Upper lobe of left lung (tissue), 4 donors: Measurements from ENCODE around the gene DCDC2C.
A peak's percentile ranks its signal among the peaks of the same experiment; 100 is the strongest.

Experiments
- EP300 ChIP-seq, 4 donors: sonication (generic); formaldehyde crosslinking; IDR thresholded peaks; one replicate each; pipeline ENCODE4 v1.5.1; 2017; ENCODE audit warnings: antibody characterized with exemption in 4 of 4, control low read depth in 2 of 4
- POLR2A ChIP-seq, 4 donors: fragments of 450-650 bp; IDR thresholded peaks; one replicate each; pipeline ENCODE4 v1.5.1; 2016 to 2017; ENCODE audit warnings: antibody characterized with exemption in 4 of 4, mild to moderate bottlenecking in 2 of 4
- POLR2AphosphoS5 ChIP-seq, 2 donors: sonication (generic); formaldehyde crosslinking; IDR thresholded peaks; one replicate each; pipeline ENCODE4 v1.5.1; 2017; ENCODE audit warnings: antibody characterized with exemption in 2 of 2
- TF ChIP-seq, protein P1 (sequence below), 6 experiments: fragments of 450-650 bp in 4 of 6; fragments of 200-600 bp in 2 of 6; sonication (generic) in 2 of 6; IDR thresholded peaks; one replicate each; pipeline ENCODE4 v1.5.1; 2016 to 2019; ENCODE audit warnings: antibody characterized with exemption in 6 of 6

DNA sequence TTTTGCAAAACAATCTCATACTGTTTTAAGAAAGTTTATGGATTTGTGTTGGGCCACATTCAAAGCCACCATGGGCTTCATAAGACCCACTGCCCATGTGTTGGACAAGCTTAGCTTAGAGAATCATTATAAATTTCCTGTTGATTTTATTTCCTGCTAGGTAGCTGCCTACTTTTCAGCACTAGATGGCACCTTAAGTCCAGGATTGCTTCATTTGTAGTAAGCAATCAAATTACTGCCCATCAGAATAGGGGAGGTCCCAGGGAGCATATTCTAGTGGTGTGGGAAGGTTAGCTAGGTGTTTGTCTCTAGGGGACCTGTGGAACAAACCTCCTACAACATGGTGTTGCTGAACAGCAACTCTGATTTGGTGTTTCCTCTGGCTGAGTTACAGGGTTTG, 11.0 kb upstream of the DCDC2C start:
- TF ChIP-seq, protein P1, sequence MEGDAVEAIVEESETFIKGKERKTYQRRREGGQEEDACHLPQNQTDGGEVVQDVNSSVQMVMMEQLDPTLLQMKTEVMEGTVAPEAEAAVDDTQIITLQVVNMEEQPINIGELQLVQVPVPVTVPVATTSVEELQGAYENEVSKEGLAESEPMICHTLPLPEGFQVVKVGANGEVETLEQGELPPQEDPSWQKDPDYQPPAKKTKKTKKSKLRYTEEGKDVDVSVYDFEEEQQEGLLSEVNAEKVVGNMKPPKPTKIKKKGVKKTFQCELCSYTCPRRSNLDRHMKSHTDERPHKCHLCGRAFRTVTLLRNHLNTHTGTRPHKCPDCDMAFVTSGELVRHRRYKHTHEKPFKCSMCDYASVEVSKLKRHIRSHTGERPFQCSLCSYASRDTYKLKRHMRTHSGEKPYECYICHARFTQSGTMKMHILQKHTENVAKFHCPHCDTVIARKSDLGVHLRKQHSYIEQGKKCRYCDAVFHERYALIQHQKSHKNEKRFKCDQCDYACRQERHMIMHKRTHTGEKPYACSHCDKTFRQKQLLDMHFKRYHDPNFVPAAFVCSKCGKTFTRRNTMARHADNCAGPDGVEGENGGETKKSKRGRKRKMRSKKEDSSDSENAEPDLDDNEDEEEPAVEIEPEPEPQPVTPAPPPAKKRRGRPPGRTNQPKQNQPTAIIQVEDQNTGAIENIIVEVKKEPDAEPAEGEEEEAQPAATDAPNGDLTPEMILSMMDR (IDR thresholded peaks at IDR 0.05), result peak in 3 of 6 experiments; percentile 20 to 40 (median 24)
- TF ChIP-seq EP300 (IDR thresholded peaks at IDR 0.05) (no peak), POLR2AphosphoS5 (IDR thresholded peaks at IDR 0.05) (no peak), POLR2A (IDR thresholded peaks at IDR 0.05) (no peak)
